Umbilical cord (tissue), 2 donors: ENCODE measurements around the gene EHD3. TPM values are rescaled to one million over a fixed set of nuclear protein-coding genes. Genes with fewer than 3 reads are reported as not detected.

ENCODE experiments used
- DNase-seq: peaks from one replicate; pipeline ENCODE4 v3.0.0-alpha.2; 2015; ENCODE audit warnings: low spot score
- total RNA-seq: library from RNA; depleted of rRNA; stranded (reverse); fragments of >200 nt; gene quantifications from one replicate; pipeline ENCODE4 v1.2.3, GENCODE V29; 2014; ENCODE audit warnings: low replicate concordance; ENCODE audit not compliant: insufficient read depth

EHD3 gene
- total RNA-seq, 1 donor from 2014 or later: 18.1 TPM

GRCh38 chr2:31235504-31235902, 1.6 kb downstream of the EHD3 start:
- peak; percentile 88 for DNase-seq

DNA sequence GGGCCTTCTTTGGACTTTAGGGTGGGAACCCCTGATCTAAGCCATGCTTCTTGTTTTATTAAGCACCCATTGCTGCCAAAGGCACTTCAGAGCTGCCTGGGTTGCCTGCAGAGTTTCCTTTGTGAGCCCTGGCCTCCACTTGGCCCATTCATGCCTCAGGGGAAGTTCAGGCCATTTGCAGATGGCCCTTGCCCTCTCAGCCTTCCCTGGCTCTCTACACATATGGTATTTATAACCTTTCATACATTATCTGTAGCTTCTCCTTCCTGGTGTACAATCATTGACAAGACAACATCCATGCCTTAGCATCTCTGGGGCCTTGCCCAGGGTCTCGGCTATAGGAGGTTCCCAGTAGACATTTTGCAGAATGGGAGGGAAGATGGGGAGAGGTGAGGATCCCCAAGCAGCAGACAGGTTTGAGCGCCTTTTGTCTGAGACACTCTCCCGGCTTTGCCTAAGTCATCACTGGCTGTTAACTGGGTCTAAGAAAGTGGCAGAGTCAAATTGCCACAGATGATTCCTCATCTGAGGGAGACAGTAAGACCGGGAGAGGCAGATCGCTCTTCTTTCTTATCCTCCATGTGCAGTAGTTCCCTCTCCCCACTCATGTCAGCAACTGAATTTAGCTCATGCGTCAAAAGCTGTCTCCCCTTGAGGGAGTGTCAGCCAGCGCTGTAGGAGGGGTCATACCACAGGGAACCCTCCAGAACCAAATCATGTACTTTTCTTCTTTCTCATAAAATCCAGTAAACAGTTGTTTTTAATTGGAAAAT, 2.7 kb downstream of the EHD3 start:
- no peak for DNase-seq

- DNase-seq: no peak
Measured at GRCh38 chr2:31237348-31238017, 3.5 kb downstream of the EHD3 start.

DNA sequence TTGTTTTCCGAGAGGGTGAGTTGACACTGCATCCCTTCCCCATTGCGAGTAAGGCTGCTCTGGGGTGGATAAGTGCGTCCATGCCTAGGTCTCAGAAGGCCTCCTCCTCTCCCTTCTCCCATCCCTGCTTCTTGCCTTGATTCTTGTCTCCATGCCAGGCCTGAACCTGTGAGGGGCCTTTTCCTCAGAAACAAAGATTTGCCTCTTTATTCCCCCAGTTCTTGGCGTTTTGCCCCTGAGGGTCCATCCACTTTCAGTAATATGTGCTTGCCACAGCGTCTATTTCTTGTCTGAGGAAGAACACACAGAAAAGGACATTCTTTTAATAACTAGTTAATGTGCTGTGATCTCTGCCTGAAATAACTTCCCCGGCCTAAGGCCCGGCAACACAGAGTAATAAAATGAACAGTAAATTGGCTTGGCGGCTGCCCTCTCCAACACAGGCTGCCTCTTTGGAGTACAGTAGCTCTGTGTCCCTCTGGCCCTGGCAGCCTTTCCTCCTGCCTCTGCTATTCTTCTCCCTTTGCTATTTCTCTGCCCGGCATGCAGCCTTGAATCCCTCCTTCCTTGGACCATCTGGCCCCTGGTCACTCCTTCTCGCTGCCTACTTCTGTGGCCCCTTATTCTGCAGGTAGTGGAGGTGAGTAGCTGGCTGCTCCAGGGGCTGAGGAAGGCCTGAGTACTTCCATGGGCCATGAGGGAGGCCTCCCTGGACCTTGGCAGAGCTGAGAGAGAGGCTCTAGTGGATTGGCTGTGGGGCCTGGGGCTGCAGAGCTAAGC, 4.4 kb downstream of the EHD3 start:
- peak; percentile 17 for DNase-seq

DNA sequence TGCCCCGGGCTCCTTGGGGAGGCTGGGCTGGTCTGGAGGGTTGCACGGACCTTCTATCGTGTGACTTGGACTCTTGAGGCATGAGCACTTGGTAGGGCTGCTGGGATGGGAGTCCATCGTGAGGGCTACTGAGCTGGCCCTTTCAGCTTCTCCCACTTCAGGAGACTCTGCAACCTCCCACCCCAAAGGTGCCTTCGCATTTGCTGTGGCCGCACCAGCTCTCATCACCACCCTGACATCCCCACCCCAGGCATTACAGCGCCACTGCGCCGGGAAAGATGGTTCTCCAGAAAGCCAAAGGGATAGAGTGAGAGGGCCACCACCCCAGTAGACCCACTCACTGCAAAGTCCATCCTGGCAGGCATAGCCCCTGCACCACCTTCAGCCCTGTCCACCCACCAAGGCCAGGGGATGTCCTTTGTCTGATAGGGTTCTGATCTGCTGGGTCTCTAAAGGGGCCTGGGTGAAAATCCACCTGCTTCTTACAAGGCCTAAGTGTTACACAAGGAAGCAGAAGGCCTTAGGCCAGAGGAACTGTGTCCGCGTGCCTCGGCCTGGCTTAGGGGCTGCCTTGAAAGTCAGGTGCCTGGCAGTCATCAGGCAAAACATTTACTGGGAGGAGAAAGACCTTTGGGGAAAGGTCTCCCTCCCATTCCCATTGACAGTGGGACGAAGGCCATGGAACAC, 5.1 kb downstream of the EHD3 start:
- DNase-seq: no peak

DNA sequence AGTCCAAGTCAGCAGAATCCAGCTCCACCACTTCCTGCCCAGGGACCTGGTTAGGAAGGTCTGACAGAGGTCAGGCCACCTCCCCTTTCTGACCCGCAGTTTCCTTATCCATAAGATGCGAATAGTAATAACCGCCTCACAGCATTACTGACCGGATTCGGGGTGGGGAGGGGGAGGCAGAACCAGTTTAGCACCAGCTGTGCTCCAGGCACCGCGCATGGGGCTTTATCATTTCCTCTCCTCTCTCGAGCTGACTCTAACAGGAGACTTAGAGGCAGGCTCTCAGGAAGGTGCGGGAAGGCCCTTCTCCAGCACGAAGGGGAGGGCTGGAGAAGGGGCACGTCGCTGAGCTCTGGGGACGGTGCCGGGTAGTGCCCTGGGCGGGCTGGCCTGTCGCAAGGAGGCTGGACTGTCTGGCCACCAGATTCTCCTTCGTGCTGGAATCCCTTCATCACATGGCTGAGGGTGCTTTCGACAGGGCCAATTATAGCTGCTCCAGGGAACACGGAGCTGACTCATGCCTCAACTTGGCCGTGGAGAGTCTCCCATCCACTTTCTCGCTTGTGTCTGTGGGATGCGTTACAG, 5.7 kb downstream of the EHD3 start:
- peak; percentile 50 for DNase-seq

- DNase-seq: no peak
Measured at GRCh38 chr2:31240381-31241365, 6.7 kb downstream of the EHD3 start.

DNA sequence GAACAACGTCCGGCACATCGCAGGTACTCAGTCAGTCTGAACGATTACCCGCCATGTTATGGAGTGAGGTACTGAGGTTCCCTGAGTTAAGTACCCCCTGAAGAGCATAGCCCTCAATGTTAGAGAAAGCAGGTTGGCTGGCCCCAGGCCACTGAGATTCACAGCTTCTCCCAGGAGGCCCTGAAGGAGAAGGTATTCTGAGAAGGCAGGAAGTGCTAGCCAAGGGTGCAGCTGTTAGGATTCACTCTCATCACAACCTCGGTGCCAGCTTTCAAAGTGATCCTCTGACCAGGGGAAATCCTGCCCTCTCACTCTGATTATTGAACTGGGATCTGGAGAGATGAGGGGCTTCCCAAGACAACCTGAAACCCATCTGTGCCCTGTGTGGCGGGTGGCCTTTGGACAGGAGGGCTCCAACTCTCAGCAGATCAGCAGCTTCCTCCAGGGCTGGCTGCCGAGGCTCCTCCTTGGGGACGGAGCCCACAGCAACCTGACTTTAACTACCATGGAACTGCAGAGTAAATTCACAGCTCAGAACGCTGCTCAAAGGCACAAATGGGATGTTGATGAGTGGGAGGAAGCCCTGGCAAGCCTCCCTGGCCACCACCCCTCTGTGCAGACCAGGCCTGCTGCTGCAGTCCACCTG, 7.8 kb downstream of the EHD3 start:
- no peak for DNase-seq

GRCh38 chr2:31243053-31243452, 9.1 kb downstream of the EHD3 start:
- no peak for DNase-seq

DNA sequence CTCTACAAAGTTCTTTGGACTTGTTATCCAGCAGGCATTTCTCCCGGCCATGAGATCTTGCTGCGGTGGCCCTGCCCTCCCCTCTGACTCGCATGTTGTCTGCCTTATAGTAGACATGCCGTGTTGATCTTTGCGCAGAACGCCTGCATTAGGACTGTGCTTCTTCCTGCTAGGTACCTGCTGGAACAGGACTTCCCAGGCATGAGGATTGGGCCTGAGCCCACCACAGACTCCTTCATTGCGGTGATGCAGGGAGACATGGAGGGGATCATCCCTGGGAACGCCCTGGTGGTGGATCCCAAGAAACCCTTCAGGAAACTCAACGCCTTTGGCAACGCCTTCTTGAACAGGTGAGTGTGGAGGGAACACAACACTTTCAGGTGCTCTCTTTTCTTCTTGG, 10.1 kb downstream of the EHD3 start:
- no peak for DNase-seq

DNA sequence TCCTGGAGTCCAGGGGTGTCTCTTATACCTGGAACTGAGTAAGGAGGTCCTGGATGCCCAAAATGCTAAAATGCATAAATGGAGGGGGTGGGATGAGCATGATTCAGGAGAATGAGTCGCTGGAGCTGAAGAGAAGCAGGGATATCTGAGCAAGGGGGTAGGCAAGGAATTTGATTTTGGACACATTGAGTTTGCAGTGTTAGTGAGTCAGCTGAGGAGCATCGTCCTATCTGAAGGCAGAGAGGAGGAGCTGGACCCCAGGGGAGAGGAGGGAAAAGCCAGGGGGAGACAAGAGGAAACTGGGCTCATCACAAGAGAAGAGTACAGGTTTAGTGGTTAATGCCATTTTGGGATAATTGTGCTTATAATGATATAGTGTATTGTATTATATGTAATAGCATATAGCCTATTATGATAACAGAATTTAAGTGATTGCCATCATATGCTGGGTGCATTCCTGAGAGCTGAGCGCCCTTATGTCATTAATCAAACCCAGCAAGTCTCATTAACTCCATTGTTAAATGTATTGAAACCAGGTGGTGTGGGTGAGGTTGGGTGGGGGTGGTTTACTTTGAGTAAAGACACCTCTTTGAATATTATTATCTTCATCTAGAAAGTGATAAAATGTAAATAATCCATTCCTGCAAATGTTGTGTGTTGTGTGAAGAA, 12.4 kb downstream of the EHD3 start:
- no peak for DNase-seq

DNA sequence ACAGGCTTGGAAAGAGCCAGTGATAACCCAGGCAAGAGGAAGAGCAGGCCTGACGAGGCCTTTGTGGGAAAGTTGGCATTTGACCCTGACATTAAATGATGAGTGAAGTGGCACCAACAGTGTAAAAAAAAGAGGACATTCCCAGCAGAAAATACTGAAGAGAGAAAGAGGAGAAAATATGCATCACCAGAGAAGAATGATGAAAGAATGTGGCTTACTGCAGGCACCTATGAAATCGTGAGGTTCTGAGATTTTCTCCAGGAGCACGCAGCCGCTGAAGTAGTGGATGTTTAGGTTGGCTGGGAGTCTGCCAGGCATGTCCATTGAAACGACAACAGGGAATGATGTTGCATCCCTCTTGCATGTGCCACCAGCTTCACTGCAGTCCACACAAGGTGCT, 13.8 kb downstream of the EHD3 start:
- no peak for DNase-seq

GRCh38 chr2:31248139-31248538, 14.2 kb downstream of the EHD3 start:
- DNase-seq: no peak

GRCh38 chr2:31249009-31249690, 15.2 kb downstream of the EHD3 start:
- DNase-seq: no peak

DNA sequence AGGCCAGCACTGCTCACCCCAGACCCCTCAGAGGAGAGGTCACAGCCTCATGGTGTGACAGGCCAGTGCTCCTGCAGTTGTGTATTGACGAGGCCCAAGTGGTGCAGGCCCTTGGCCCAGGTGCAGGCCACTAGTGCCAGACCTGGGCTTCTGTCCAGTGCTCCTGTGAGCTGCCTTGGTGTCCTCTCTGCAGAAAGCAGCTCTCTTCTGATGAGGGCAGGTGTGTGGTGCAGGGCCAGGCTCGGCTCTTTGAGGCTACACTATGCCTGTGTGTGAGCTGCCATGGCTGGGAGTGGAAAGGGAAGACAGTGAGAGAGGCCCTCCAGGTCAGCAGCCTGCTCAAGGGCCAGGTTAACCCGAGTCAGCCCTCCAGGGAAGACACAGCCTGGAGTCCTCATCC, 17.1 kb downstream of the EHD3 start:
- DNase-seq: no peak

DNA sequence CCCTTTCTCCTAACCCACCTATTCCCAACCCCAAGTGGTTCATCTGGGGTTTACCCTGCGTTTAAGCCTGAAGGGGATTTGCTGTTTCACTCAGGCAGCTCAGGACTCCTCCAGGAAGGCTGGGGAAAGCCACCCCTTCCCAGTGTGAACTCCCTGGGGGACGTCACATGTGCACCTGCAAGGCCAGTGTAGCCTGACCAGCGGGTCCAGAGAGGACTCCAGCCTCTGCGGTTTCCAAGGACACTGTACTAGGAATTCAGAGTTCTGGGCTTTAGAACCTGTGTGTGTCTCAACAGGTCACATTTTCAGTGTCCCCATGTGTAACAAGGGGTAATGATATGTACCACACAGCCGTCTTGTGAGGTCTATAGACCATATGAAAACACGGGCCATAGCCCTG, 17.9 kb downstream of the EHD3 start:
- no peak for DNase-seq

DNA sequence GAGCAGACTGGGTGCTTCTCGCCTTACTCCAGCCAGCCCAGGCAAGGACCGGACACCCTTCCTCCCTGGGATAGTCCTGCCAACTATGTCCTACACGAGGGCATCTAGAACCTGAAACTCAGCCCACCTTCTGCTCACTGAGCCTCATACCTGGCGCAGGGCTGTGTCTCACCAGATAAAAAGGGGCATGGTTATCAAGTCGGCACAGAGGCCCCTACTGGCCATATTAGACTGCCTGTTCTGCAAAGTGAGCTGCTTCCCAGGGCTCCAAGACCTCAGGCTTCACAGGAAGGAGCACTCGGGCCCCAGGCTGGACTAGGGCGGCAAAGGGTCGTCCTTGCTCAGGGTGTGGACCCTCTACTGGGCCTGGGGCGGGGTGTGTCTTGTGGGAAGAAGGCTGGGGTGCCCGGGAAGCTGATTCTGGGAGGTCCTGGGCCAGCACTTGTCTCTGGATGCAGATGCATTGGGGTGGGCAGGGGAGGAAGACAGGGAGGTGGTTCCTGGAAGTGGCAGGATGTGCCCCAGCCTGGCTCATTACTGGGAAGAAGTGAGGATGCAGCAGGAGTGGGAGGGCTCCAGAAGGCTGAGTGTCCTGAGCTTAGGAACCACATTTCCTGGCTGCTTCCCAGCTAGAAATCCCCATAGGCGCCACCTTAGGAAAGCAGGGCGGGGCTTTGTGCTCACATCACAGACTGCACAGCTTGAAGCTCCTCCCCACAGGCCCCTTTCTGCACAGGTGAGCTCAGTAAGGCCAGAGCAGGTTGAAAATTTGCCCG, 19.6 kb downstream of the EHD3 start:
- no peak for DNase-seq
